CMK (cell line): ENCODE data around the gene CT83.

ENCODE experiments used
- DNase-seq: peaks from one replicate; pipeline ENCODE4 v3.0.0-alpha.2; 2010; ENCODE audit warnings: low read depth

CT83 gene

GRCh38 chrX:116462822-116463221 is at the start of gene CT83:
Gene CT83 (minus strand): TSS chrX:116462976. CDS start chrX:116462856, 120 bp downstream.
- DNase-seq: no peak

GRCh38 chrX:116499780-116500179 is 37.0 kb upstream of the CT83 start:
- no peak for DNase-seq

GRCh38 chrX:116493271-116493670 is 30.5 kb upstream of the CT83 start:
- no peak for DNase-seq

GRCh38 chrX:116490104-116490503 is 27.3 kb upstream of the CT83 start:
- DNase-seq: no peak

GRCh38 chrX:116480059-116480458 is 17.3 kb upstream of the CT83 start:
- DNase-seq: no peak

GRCh38 chrX:116449156-116449555 is 13.6 kb downstream of the CT83 start:
- no peak for DNase-seq

GRCh38 chrX:116436358-116436816 is 26.4 kb downstream of the CT83 start, which contains the start of gene SLC6A14:
Gene SLC6A14 (plus strand): TSS chrX:116436606. CDS start chrX:116436710, 104 bp downstream.
- no peak for DNase-seq

GRCh38 chrX:116435597-116435996 is 27.2 kb downstream of the CT83 start:
- DNase-seq: no peak

- DNase-seq: no peak
Measured at GRCh38 chrX:116427978-116428377, 34.8 kb downstream of the CT83 start.

- no peak for DNase-seq
Measured at GRCh38 chrX:116417968-116418367, 44.8 kb downstream of the CT83 start.

GRCh38 chrX:116417214-116417613 is 45.6 kb downstream of the CT83 start:
- no peak for DNase-seq

GRCh38 chrX:116413273-116413672 is 49.5 kb downstream of the CT83 start:
- no peak for DNase-seq
